ENCODE measurements around the gene TMEM31. TPM values are rescaled to one million over a fixed set of nuclear protein-coding genes. Genes with fewer than 3 reads are reported as not detected.
"Not testable (repeated sequence)": the region's sequence is repeated elsewhere in the genome, so short reads cannot be mapped to it uniquely, and the experiment has no call there.

The TMEM31 gene
- total RNA-seq, 1 experiment from 2014 or later, result not detected

- Histone ChIP-seq H3K27me3 (replicated peaks; ENCODE audit: insufficient read depth, low read depth, low read length, poor library complexity) (peaks cover 4% of the 10 kb centered on the region), H3K36me3 (ENCODE audit: insufficient read depth, low read length, poor library complexity, severe bottlenecking) (no peaks in the 10 kb centered on the region), H3K4me1 (ENCODE audit: insufficient read depth, low read length, poor library complexity, severe bottlenecking) (no peaks in the 10 kb centered on the region), H3K27ac (ENCODE audit: low read depth, low read length, poor library complexity, severe bottlenecking) (no peak overlapping the region), H3K9me3 (ENCODE audit: low read depth, low read length, poor library complexity, severe bottlenecking) (no peaks in the 10 kb centered on the region), H3K4me3 (ENCODE audit: low read depth, low read length, poor library complexity, severe bottlenecking) (no peak overlapping the region)
- TF ChIP-seq EZH2 (IDR thresholded peaks at IDR 0.05; ENCODE audit: borderline replicate concordance, low read depth, low read length, poor library complexity, severe bottlenecking) (no peak), CTCF (conservative IDR thresholded peaks at IDR 0.05; ENCODE audit: low read depth, low read length) (no peak)
- BruUV-seq (replicated peaks), result no TSS peak
- intact Hi-C loops (cut with micrococcal nuclease; ENCODE audit: unreplicated experiment), result no loop called here
- POLR2A ChIA-PET (ENCODE audit: low non-redundant PET), result no interaction called here
- DNase-seq (ENCODE audit: low spot score), result no peak
- CTCF ChIA-PET, result no interaction called here
Measured at GRCh38 chrX:103758555-103758954, 47.8 kb downstream of the TMEM31 start.

GRCh38 chrX:103763541-103763940, 52.8 kb downstream of the TMEM31 start:
- CTCF ChIA-PET; H3K9me3 ChIP-seq (ENCODE audit: low read depth, low read length, poor library complexity, severe bottlenecking); H3K36me3 ChIP-seq (ENCODE audit: insufficient read depth, low read length, poor library complexity, severe bottlenecking); H3K4me3 ChIP-seq (ENCODE audit: low read depth, low read length, poor library complexity, severe bottlenecking); H3K4me1 ChIP-seq (ENCODE audit: insufficient read depth, low read length, poor library complexity, severe bottlenecking); H3K27ac ChIP-seq (ENCODE audit: low read depth, low read length, poor library complexity, severe bottlenecking); DNase-seq (ENCODE audit: low spot score); intact Hi-C loops (cut with micrococcal nuclease; ENCODE audit: unreplicated experiment); BruUV-seq (replicated peaks); H3K27me3 ChIP-seq (replicated peaks; ENCODE audit: insufficient read depth, low read depth, low read length, poor library complexity); POLR2A ChIA-PET (ENCODE audit: low non-redundant PET): not testable (repeated sequence)

Other genes with a start within 250 kb of the TMEM31 start
- gene RAB40A, start 191.4 kb upstream of the TMEM31 start, total RNA-seq (2021), result not detected in 2 replicates
- gene TCEAL4, start 125.4 kb upstream of the TMEM31 start, total RNA-seq (2021), result 37.3 and 39.7 TPM in 2 replicates
- 12.1 and 15.9 TPM in 2 replicates for gene TCEAL3, start 102.9 kb upstream of the TMEM31 start, total RNA-seq (2021)
- 8.4 and 10.9 TPM in 2 replicates for gene TCEAL1, start 81.9 kb upstream of the TMEM31 start, total RNA-seq (2021)
- 450 and 473 TPM in 2 replicates for gene MORF4L2, start 24.2 kb upstream of the TMEM31 start, total RNA-seq (2021)
- not detected in 2 replicates for gene PLP1, start 65.9 kb downstream of the TMEM31 start, total RNA-seq (2021)
- gene RAB9B, start 121.3 kb downstream of the TMEM31 start, total RNA-seq (2021), result 0.61 and 0.67 TPM in 2 replicates

All from A673 (cell line).